ENCODE data around the gene SMARCB1. TPM values are rescaled to one million over a fixed set of nuclear protein-coding genes. Genes with fewer than 3 reads are reported as not detected.

The SMARCB1 gene
- total RNA-seq, 1 donor from 2014 or later = 24.5 TPM

Other genes starting within 250 kb of the SMARCB1 start
- not detected in 2 replicates for gene IGLL1, start 206.7 kb upstream of the SMARCB1 start, total RNA-seq
- 0.05 and 0.17 TPM in 2 replicates for gene DRICH1, start 154.6 kb upstream of the SMARCB1 start, total RNA-seq
- gene RGL4, start 96.0 kb upstream of the SMARCB1 start, total RNA-seq = not detected in 2 replicates
- gene ZNF70, start 35.9 kb upstream of the SMARCB1 start, total RNA-seq = 2.2 and 2.3 TPM in 2 replicates
- not detected in 2 replicates for gene VPREB3, start 32.5 kb upstream of the SMARCB1 start, total RNA-seq
- gene C22orf15, start 24.0 kb upstream of the SMARCB1 start, total RNA-seq = 0.14 TPM in 1 of 2 replicates, not detected in the other
- gene CHCHD10, start 19.0 kb upstream of the SMARCB1 start, total RNA-seq = 2.6 and 9.6 TPM in 2 replicates
- 4.4 and 7.3 TPM in 2 replicates for gene MMP11, start 14.1 kb upstream of the SMARCB1 start, total RNA-seq
- 0.68 and 1.3 TPM in 2 replicates for gene DERL3, start 52.0 kb downstream of the SMARCB1 start, total RNA-seq
- 4.7 and 6.0 TPM in 2 replicates for gene SLC2A11, start 70.9 kb downstream of the SMARCB1 start, total RNA-seq
- 153 and 274 TPM in 2 replicates for gene MIF, start 107.4 kb downstream of the SMARCB1 start, total RNA-seq
- gene GSTT2B, start 174.2 kb downstream of the SMARCB1 start, total RNA-seq = 1.4 and 11.1 TPM in 2 replicates
- 0.34 and 0.98 TPM in 2 replicates for gene DDTL, start 179.9 kb downstream of the SMARCB1 start, total RNA-seq
- gene DDT, start 187.5 kb downstream of the SMARCB1 start, total RNA-seq = 114 and 121 TPM in 2 replicates
- 0.65 TPM in 1 of 2 replicates, not detected in the other for gene GSTT2, start 193.2 kb downstream of the SMARCB1 start, total RNA-seq
- not detected in 2 replicates for gene GSTT4, start 218.5 kb downstream of the SMARCB1 start, total RNA-seq
- gene CABIN1, start 224.3 kb downstream of the SMARCB1 start, total RNA-seq = 35.7 and 50.2 TPM in 2 replicates

Measured in dermis blood vessel endothelial cell (primary cell).